Upper lobe of right lung (tissue), 1 donor: Measurements from ENCODE around the gene CBLC. TPM values are rescaled to one million over a fixed set of nuclear protein-coding genes. Genes with fewer than 3 reads are reported as not detected.

Experiments
- ATAC-seq: fragments of 200-7000 bp; cut with Tn5 transposase; one replicate; pipeline ENCODE4 v1.9.1; 2020; ENCODE audit warnings: mild to moderate bottlenecking, moderate library complexity
- DNase-seq: peaks from one replicate; pipeline ENCODE4 v3.0.0-alpha.2; 2020
- H3K27ac ChIP-seq: fragments of 200-600 bp; one replicate; pipeline ENCODE4 v1.8.0; 2022
- H3K27me3 ChIP-seq: fragments of 200-600 bp; one replicate; pipeline ENCODE4 v1.8.0; 2022; ENCODE audit warnings: mild to moderate bottlenecking
- H3K36me3 ChIP-seq: fragments of 200-600 bp; one replicate; pipeline ENCODE4 v1.8.0; 2022
- H3K4me1 ChIP-seq: fragments of 200-600 bp; one replicate; pipeline ENCODE4 v1.8.0; 2022
- H3K4me3 ChIP-seq: fragments of 200-600 bp; one replicate; pipeline ENCODE4 v1.8.0; 2022; ENCODE audit warnings: mild to moderate bottlenecking
- H3K9me3 ChIP-seq: fragments of 200-600 bp; one replicate; pipeline ENCODE4 v1.8.0; 2022
- intact Hi-C: fragments of 100-400 bp; cut with DNase I; formaldehyde crosslinking; loops from one replicate; pipeline ENCODE4 v1.11.0; 2022
- total RNA-seq: library from RNA; stranded (reverse); fragmentation: NEBNext Ultra II Directional; extraction: Animal tissue kit (Norgen Biotek cat#: 25700); gene quantifications from one replicate; pipeline ENCODE4 v1.2.1, GENCODE V29; 2021
- TF ChIP-seq, protein P1 (sequence below): fragments of 200-600 bp; IDR thresholded peaks from one replicate; pipeline ENCODE4 v1.8.0; 2022; ENCODE audit warnings: antibody characterized with exemption
- donor health status: DM: no; HTN: yes; CAD: no; lungs with severe emphysema.

CBLC gene
- total RNA-seq, 1 donor from 2014 or later, result 3.2 TPM

DNA sequence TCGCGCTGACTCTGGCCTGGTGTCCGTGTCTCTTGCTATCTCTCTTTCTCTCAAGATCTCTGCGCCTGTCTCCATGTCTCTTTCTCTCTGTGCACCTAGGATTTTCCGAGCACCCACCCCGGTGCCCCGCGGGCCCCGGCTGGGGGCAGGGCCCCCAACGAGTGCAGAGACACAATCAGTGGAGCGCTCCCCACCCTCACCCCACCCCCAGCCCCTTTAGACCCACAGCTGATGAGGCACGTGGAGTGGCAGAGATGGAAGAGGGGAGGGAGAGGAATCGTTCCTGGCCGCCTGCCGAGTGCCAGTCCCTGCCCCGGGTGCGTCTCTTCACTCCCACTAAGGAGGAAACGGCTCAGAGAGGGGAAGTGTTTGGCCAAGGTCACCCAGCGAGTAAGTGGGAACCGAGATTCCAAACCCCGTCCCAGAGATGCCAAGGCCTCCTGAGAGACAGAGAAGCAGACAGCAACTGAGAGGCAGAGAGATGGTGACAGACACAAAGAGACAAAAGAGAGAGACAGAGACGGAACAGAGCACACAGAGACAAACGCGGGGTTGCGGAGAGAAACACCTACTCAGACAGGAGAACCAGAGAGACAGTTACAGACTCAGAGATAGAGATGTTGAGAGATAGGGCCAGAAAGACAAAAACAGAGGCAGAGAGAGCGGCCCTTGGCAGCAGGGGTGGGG lies 29.8 kb upstream of the CBLC start:
- DNase-seq, result peak; percentile 89
- peaks cover 69% of the 10 kb centered on the region for H3K4me1 ChIP-seq
- peak; percentile 51 for ATAC-seq
- TF ChIP-seq, protein P1, sequence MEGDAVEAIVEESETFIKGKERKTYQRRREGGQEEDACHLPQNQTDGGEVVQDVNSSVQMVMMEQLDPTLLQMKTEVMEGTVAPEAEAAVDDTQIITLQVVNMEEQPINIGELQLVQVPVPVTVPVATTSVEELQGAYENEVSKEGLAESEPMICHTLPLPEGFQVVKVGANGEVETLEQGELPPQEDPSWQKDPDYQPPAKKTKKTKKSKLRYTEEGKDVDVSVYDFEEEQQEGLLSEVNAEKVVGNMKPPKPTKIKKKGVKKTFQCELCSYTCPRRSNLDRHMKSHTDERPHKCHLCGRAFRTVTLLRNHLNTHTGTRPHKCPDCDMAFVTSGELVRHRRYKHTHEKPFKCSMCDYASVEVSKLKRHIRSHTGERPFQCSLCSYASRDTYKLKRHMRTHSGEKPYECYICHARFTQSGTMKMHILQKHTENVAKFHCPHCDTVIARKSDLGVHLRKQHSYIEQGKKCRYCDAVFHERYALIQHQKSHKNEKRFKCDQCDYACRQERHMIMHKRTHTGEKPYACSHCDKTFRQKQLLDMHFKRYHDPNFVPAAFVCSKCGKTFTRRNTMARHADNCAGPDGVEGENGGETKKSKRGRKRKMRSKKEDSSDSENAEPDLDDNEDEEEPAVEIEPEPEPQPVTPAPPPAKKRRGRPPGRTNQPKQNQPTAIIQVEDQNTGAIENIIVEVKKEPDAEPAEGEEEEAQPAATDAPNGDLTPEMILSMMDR, result no peak
- peaks cover 20% of the 10 kb centered on the region for H3K36me3 ChIP-seq
- H3K27ac ChIP-seq, result peak overlapping the region; percentile 93
- intact Hi-C loops, result no loop called here
- H3K27me3 ChIP-seq, result no peaks in the 10 kb centered on the region
- H3K4me3 ChIP-seq, result peak overlapping the region; percentile 75
- H3K9me3 ChIP-seq, result no peaks in the 10 kb centered on the region

- H3K4me1 ChIP-seq, result peaks cover 65% of the 10 kb centered on the region
Observed at GRCh38 chr19:44748426-44749254, 29.1 kb upstream of the CBLC start, which contains the start of gene BCL3. TSS of gene BCL3 (plus strand) at chr19:44748708. CDS start at chr19:44748791, 83 bp downstream.

GRCh38 chr19:44749292-44749691 lies 28.4 kb upstream of the CBLC start:
- no peaks in the 10 kb centered on the region for H3K27me3 ChIP-seq
- H3K9me3 ChIP-seq, result no peaks in the 10 kb centered on the region
- DNase-seq (no peak), ATAC-seq (no peak)
- intact Hi-C loops, result no loop called here
- H3K27ac ChIP-seq, result peak overlapping the region; percentile 93
- H3K4me1 ChIP-seq, result peaks cover 60% of the 10 kb centered on the region
- TF ChIP-seq, protein P1, result no peak
- peaks cover 20% of the 10 kb centered on the region for H3K36me3 ChIP-seq
- peak overlapping the region; percentile 75 for H3K4me3 ChIP-seq

More at GRCh38 chr19:44748426-44749254, 29.1 kb upstream of the CBLC start, which contains the start of gene BCL3:
- Histone ChIP-seq H3K27me3 (no peaks in the 10 kb centered on the region), H3K4me3 (peak within 1 kb of the TSS; percentile 75), H3K27ac (peak within 1 kb of the TSS; percentile 93), H3K36me3 (peaks cover 20% of the 10 kb centered on the region), H3K9me3 (no peaks in the 10 kb centered on the region)
- TF ChIP-seq, protein P1, result no peak
- intact Hi-C loops, result no loop called here
- ATAC-seq, result peak; percentile 67
- DNase-seq, result peak; percentile 91

GRCh38 chr19:44749994-44750393 lies 27.7 kb upstream of the CBLC start:
- DNase-seq (no peak), ATAC-seq (no peak)
- Histone ChIP-seq H3K36me3 (peaks cover 20% of the 10 kb centered on the region), H3K27ac (peak overlapping the region; percentile 93), H3K9me3 (no peaks in the 10 kb centered on the region), H3K4me3 (peak overlapping the region; percentile 75), H3K27me3 (no peaks in the 10 kb centered on the region), H3K4me1 (peaks cover 59% of the 10 kb centered on the region)
- TF ChIP-seq, protein P1, result no peak
- intact Hi-C loops, result no loop called here

DNA sequence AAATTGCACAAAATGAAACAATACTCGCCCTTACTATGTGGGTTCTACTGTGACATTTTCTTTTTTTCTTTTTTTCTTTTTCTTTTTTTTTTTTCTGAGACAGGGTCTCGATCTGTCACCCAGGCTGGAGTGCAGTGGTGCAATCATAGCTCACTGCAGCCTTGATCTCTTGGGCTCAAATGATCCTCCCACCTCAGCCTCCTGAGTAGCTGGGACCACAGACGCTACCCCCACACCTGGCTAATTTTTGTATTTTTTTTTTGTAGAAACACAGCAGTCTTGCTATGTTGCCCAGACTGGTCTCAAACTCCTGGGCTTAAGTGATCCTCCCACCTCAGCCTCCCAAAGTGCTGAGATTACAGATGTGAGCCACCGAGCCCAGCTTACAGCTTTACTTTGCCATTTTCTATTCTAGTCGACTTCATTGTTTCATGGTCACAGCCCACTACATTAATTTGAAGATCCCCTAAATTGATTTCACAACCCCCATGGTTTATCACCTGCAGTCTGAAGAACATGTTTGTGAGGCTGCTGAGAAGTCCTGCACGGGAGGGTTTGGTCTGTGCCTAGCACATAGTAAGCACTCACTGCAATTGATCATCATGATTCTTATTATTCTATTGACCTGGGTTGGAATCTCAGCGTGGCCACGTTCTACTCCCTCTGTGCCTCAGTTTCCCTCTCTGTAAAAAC lies 25.4 kb upstream of the CBLC start:
- peak overlapping the region; percentile 75 for H3K4me3 ChIP-seq
- TF ChIP-seq, protein P1, result no peak
- intact Hi-C loops, result no loop called here
- H3K27me3 ChIP-seq, result no peaks in the 10 kb centered on the region
- H3K36me3 ChIP-seq, result peaks cover 26% of the 10 kb centered on the region
- H3K27ac ChIP-seq, result peak overlapping the region; percentile 95
- no peaks in the 10 kb centered on the region for H3K9me3 ChIP-seq
- DNase-seq, result no peak
- no peak for ATAC-seq
- peaks cover 61% of the 10 kb centered on the region for H3K4me1 ChIP-seq
